IPS DF 19.7 (cell line): ENCODE data around the gene ZNF625.
"Not testable (repeated sequence)": the region's sequence is repeated elsewhere in the genome, so short reads cannot be mapped to it uniquely, and the experiment has no call there.

Experiments
- DNase-seq: peaks from one replicate; pipeline ENCODE4 v3.0.0-alpha.2; 2013; ENCODE audit warnings: low read depth, low spot score

Gene ZNF625

DNA sequence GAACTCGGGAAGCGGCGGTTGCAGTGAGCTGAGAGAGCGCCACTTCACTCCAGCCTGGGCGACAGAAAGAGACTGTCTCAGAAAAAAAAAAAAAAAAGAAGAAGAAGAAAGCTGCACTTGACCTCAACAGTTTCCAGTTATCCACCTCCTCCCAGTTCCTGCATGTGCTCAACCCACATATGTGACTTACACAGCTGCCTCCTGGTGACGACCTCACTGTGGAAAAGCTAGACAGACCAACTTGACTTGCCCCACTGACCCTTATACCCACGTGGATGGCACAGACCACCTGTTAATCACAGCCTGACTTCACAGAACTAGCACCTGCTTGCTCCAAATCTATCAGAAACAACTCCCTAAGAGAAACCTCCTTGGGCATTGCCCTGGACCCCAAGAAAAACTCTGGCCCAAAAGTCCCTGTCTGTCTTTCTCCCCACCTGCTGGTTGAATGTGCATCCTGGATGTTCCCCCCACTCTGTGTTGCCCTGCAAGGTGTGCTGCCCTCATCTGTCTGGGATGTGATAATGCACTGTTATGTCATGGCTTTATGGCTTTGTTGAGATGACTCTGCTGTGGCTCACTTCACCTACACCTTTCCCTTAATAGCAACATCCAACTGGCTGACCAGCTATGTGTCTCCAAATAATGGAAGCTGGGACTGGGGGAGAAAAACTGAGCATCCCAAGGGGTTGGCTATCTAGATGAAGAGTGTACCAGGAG is 19.2 kb downstream of the ZNF625 start:
- DNase-seq = no peak

DNA sequence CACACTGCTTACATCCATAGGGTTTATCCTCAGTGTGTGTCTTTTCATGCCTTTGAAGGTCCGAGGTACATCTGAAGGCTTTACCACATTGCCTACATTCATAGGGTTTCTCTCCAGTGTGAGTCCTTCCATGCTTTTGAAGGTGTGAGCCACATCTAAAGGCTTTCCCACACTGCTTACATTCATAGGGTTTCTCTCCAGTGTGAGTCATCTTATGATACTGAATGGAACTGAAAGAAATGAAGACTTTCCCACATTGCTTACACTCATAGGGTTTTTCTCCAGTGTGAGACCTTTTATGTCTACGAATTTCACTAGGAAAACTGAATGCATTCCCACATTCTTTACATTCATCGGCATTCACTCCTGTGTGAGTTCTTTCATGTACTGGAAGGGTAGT is 23.5 kb downstream of the ZNF625 start:
- no peak for DNase-seq

DNA sequence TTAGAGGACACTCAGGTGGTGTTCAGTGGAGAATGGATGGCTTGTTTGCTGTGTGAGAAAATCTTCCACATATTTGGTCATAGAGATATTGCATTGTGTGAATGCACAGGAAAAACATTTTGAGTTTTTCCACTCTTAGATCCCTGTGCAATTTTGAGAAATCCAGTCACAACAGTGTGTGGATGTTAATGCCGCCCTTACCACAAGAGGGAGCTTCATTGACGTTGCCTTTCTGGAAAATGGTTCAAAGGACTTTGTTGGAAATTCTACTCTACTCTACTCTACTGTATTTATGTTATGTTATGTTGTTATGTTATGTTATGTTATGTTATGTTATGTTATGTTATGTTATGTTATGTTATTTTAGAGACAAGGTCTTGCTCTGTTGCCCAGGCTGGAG is 29.8 kb downstream of the ZNF625 start:
- no peak for DNase-seq

DNA sequence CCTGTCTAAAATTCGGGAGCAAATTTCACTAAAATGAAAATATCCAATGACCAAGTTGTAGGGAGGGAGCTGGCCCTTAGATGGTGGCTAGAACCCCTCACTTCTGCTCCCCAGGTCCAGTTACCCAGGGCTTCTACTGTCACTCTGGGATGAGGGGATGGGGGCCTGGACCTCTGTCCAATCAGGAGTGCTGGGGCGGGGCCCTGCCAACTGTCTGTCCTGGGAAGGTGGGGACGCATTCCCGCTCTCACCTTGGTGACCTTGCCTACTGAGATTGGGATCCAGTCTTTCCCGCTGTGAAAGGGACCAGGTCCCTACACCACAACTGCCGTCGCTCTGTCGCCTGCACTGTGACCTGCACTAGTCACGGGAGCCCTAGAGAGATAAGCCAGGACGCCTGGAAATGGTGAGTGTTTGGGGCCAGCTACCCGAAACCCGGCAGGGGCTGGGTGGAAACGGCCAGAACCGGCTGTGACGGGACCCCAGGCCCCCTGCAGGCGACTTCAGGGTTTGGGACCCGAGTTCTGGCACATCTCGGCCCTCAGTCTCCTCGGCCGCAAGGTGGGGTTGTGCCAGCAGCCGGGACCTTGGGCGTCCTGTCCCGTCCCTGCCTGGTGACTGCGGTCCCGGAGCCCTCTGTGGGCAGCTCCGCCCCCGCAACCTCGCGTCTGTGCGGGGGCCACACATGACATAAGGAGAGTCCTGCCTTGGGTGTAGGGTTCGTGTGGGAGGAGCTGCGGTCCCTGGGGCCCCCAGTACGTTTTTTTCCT is 39.1 kb downstream of the ZNF625 start:
- no peak for DNase-seq

DNA sequence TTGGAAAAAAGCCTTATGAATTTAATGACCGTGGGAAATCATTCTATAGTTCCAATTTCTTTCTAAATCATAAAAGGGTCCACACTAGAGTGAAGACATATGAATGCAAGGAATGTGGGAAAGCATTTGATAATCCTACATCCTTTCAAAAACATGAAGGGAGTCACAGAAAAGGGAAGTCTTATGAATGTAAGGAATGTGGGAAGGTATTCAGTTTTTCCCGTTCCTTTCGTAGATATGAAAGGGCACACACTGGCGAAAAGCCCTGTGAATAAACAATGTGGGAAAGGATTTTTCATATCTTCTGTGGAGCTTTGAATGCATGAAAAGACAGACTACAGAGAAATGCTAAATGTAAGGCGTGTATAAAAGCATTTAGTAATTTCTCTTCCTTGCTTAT is 43.4 kb downstream of the ZNF625 start:
- DNase-seq = no peak

DNA sequence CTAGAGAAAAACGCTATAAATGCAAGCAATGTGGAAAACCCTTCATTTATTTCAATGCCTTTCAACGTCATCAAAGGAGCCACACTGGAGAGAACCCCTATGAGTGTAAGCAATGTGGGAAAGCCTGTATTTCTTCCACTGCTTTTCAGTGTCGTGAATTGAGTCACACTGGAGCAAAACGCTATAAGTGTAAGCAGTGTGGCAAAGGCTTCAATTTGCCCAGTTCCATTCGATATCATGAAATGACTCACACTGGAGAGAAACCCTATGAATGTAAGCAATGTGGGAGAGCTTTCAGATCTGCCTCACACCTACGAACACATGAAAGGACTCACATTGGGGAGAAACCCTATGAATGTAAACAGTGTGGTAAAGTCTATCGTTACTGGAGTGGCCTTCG is 43.8 kb downstream of the ZNF625 start:
- DNase-seq = no peak

DNA sequence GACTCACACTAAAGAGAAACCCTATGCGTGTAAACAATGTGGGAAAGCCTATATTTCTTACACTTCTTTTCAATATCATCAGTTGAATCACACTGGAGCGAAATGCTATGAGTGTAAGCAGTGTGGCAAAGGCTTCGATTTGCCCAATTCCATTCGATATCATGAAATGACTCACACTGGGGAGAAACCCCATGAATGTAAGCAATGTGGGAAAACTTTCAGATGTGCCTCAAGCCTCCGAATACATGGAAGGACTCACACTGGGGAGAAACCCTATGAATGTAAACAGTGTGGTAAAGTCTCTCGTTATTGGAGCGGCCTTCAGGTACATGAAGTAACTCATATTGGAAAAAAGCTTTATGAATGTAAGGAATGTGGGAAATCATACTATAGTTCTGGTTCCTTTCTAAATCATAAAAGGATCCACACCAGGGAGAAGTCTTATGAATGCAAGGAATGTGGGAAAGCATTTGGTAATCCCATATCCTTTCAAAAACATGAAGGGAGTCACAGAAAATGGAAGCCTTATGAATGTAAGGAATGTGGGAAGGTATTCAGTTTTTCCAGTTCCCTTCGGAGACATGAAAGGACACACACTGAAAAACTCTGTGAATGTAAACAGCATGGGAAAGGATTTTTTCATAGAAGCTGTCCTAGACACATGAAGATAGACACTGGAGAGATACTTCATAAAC is 44.4 kb downstream of the ZNF625 start:
- DNase-seq = no peak

DNA sequence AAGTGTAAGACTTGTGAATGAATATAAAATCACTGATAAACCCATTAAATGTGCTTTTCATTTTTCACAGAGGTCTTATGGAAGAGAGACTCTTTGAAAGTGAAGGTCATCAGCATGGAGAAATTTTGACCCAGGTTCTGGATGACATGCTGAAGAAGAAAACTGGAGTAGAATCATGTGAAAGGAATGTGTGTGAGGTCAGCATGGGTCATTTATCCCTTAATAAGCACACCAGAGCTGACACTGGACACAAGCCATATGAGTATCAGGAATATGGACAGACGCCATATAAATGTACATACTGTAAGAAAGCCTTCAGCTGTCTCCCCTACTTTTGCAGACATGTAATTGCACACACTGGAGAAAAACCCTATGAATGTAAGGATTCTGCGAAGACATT is 45.4 kb downstream of the ZNF625 start:
- no peak for DNase-seq

DNA sequence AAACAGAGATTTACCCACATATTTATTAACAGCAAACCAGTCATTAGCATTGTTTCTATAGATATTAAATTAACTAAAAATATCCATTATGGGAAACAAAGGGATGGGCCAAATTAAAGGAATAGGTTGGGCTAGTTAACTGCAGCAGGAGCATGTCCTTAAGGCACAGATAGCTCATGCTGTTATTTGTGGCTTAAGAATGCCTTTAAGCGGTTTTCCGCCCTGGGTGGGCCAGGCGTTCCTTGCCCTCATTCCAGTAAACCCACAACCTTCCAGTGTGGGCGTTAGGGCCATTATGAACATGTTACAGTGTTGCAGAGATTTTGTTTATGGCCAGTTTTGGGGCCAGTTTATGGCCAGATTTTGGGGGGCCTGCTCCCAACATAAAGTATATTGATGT is 52.6 kb downstream of the ZNF625 start:
- not testable (repeated sequence) for DNase-seq

DNA sequence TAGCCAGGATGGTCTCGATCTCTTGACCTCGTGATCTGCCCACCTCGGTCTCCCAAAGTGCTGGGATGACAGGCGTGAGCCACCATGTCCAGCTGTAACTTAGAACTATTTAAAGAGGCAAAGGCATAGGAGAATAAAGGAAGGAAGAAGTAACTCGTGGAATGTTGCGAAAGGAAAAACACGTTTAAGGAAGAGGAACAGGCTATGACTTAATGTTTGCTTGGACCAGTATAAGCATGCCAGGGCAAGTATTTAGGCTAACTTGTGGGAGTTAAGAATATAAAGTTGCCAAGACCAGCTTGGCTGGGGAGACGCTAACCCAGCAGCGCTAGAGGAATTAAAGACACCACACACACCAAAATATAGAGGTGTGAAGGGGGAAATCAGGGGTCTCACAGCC is 58.5 kb downstream of the ZNF625 start:
- DNase-seq = no peak

DNA sequence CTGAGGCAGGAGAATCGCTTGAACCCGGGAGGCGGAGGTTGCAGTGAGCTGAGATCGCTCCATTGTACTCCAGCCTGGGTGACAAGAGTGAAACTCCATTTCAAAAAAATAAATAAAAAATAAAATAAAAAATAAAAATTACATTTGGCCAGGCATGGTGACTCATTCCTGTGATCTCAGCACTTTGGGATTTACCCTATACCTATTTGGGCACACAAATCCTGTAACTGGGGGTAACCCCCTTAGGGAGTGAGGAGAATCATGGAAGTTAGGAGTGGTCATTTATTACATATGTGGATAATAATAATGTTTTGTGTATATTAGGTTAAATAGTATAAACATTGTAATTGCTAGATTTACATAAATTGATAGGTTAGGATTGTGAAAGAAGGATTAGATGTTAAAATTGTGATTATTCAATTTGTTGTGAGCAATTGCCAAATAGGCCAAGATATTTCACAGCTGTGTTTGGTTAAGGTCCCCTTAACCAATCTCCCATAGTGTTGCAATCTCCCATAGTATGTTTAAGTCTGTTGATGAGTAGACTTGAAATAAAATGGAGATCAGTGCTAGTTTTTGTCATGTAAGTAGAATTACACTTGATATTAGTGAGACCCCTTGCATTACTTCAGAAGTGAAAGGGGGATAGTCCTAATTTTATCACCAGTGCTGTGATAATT is 61.3 kb downstream of the ZNF625 start:
- DNase-seq = no peak
